A549 (cell line): ENCODE measurements around the gene ITGA11. TPM values are rescaled to one million over a fixed set of nuclear protein-coding genes. Genes with fewer than 3 reads are reported as not detected.

Source experiments
- ATAC-seq, 2 experiments: fragments of 200-7000 bp in 1 of 2; fragments of >200 bp in 1 of 2; cut with Nextera tagmentation in 1 of 2; cut with Tn5 transposase in 1 of 2; 3 replicates each; pipeline versions ENCODE4 v1.8.0 to v1.9.1; 2018 to 2020; ENCODE audit warnings: mild to moderate bottlenecking in 1 of 2, moderate library complexity in 1 of 2
- CTCF ChIA-PET: fragments of 300-600 bp; sonication (Branson Sonifier 250); formaldehyde crosslinking; extraction: SDS; loops from one replicate; lab custom pipeline; 2021; ENCODE audit warnings: antibody characterized with exemption, inconsistent platforms; lab: Yijun Ruan, JAX
- POLR2A ChIA-PET: fragments of 350-600 bp; formaldehyde crosslinking; extraction: SDS; loops from one replicate; lab custom pipeline; 2021; ENCODE audit warnings: antibody characterized with exemption, inconsistent platforms; lab: Yijun Ruan, JAX
- DNase-seq, 2 experiments: peaks; one replicate each; pipeline versions ENCODE4 v3.0.0 to v3.0.0-alpha.2; 2011 to 2016; ENCODE audit warnings: low read depth in 1 of 2, low spot score in 1 of 2
- FAIRE-seq: peaks from 2 replicates; lab custom pipeline; 2011; peaks lifted over from hg19 to GRCh38; lab: Jason Lieb, UNC
- H3K27ac ChIP-seq, 2 experiments: fragments of >200 bp; sonication (Bioruptor Twin); formaldehyde crosslinking; 3 replicates each; pipeline ENCODE4 v1.5.1; 2016 to 2017
- H3K4me1 ChIP-seq: fragments of >200 bp; sonication (Bioruptor Twin); formaldehyde crosslinking; 3 replicates; pipeline ENCODE4 v1.6.1; 2016
- H3K4me2 ChIP-seq: fragments of >200 bp; sonication (Bioruptor Twin); formaldehyde crosslinking; 3 replicates; pipeline ENCODE4 v1.6.1; 2016
- H3K4me3 ChIP-seq: fragments of >200 bp; sonication (Bioruptor Twin); formaldehyde crosslinking; 3 replicates; pipeline ENCODE4 v1.5.1; 2016
- H3K9me3 ChIP-seq: fragments of >200 bp; sonication (Bioruptor Twin); formaldehyde crosslinking; 3 replicates; pipeline ENCODE4 v1.6.1; 2016
- ATOH8 ChIP-seq: fragments of 250-450 bp; sonication (Bioruptor Pico); IDR thresholded peaks from 2 replicates; pipeline ENCODE4 v1.5.0; 2020; ENCODE audit warnings: low read depth, mild to moderate bottlenecking, moderate library complexity
- BHLHE40 ChIP-seq: IDR thresholded peaks from 2 replicates; pipeline ENCODE4 v1.6.1; 2012; ENCODE audit warnings: low read depth, low read length, inconsistent platforms
- CEBPB ChIP-seq, 2 experiments: fragments of >200 bp in 1 of 2; sonication (Bioruptor Twin) in 1 of 2; formaldehyde crosslinking in 1 of 2; IDR thresholded peaks; 2 replicates each; pipeline ENCODE4 v1.6.1; 2012 to 2016
- CHD4 ChIP-seq: fragments of 200-600 bp; sonication (generic); IDR thresholded peaks from 2 replicates; pipeline ENCODE4 v1.6.1; 2016; ENCODE audit warnings: antibody characterized with exemption, mild to moderate bottlenecking, borderline replicate concordance
- FOSB ChIP-seq: fragments of 250-450 bp; sonication (Bioruptor Pico); IDR thresholded peaks from 2 replicates; pipeline ENCODE4 v1.5.0; 2020; ENCODE audit warnings: mild to moderate bottlenecking, moderate library complexity
- HEYL ChIP-seq: fragments of 250-450 bp; sonication (Bioruptor Pico); IDR thresholded peaks from 2 replicates; pipeline ENCODE4 v1.8.0; 2021; ENCODE audit warnings: mild to moderate bottlenecking, moderate library complexity
- HOXA7 ChIP-seq: fragments of 250-450 bp; sonication (Bioruptor Pico); IDR thresholded peaks from 2 replicates; pipeline ENCODE4 v1.5.0; 2020; ENCODE audit warnings: mild to moderate bottlenecking, moderate library complexity
- HOXB13 ChIP-seq: fragments of 250-450 bp; sonication (Bioruptor Pico); IDR thresholded peaks from 2 replicates; pipeline ENCODE4 v1.5.0; 2020; ENCODE audit warnings: low read depth, mild to moderate bottlenecking, moderate library complexity
- KDM5A ChIP-seq: fragments of 200-600 bp; sonication (generic); IDR thresholded peaks from 2 replicates; pipeline ENCODE4 v1.6.1; 2016; ENCODE audit warnings: antibody characterized with exemption, mild to moderate bottlenecking
- MAFK ChIP-seq: fragments of 450-650 bp; IDR thresholded peaks from 2 replicates; pipeline ENCODE4 v1.6.1; 2014; ENCODE audit not compliant: partially characterized antibody
- NFE2L2 ChIP-seq: fragments of 150-350 bp; conservative IDR thresholded peaks from 2 replicates; pipeline ENCODE4 v1.6.1; 2014; ENCODE audit warnings: low read length
- POLR2A ChIP-seq: IDR thresholded peaks from 2 replicates; pipeline ENCODE4 v1.6.1; 2012; ENCODE audit warnings: mild to moderate bottlenecking, low read length
- RCOR1 ChIP-seq: fragments of 150-350 bp; IDR thresholded peaks from 2 replicates; pipeline ENCODE4 v1.6.1; 2014; ENCODE audit warnings: antibody characterized with exemption, low read length, low read depth
- REST ChIP-seq: fragments of 200-600 bp; sonication (generic); IDR thresholded peaks from 2 replicates; pipeline ENCODE4 v1.6.1; 2016; ENCODE audit warnings: antibody characterized with exemption, mild to moderate bottlenecking, moderate library complexity
- ZC3H11A ChIP-seq: fragments of 450-650 bp; IDR thresholded peaks from 2 replicates; pipeline ENCODE4 v1.6.1; 2014; ENCODE audit warnings: antibody characterized with exemption, mild to moderate bottlenecking
- WGBS: methylation state at CpG from one replicate; pipeline ENCODE4 v1.1.6; 2017; ENCODE audit errors: missing lambda C conversion rate; 5-methylcytosine and 5-hydroxymethylcytosine counted together
- polyA plus RNA-seq, 4 experiments: library from polyadenylated mRNA; depleted of rRNA in 3 of 4; stranded (reverse); fragments of >200 nt; fragmentation: RNase III in 1 of 4; extraction: RNeasy Plus Mini Kit Qiagen cat#74134 plus additional on column Dnase treatment in 1 of 4; gene quantifications; 2 replicates in 3 of 4; 3 replicates in 1 of 4; pipeline ENCODE4 v1.2.3, GENCODE V29; 2011 to 2017

ITGA11 gene
- polyA plus RNA-seq, 2 of the 4 experiments (the other 2 are of a cell fraction), result 8.3 to 17.2 TPM

- Histone ChIP-seq H3K4me1 (peaks cover 14% of the 10 kb centered on the region), H3K9me3 (no peaks in the 10 kb centered on the region), H3K27ac (no peak overlapping the region), H3K4me3 (no peak overlapping the region), H3K4me2 (no peak overlapping the region)
- ATAC-seq (no peak), FAIRE-seq (no peak), DNase-seq (no peak)
- ChIA-PET CTCF (interaction anchor here (0.7 to 6.7 kb wide), 8 partner anchors 15 to 556 kb away, joined by 3 to 37 read pairs (median 3); no protein-coding TSS in a partner anchor), POLR2A (interaction anchor here (0.9 kb wide), 1 partner anchor 91 kb away, joined by 3 read pairs; the partner anchor contains the start of gene FEM1B)
- TF ChIP-seq RCOR1, result no peak
- 84% methylated on average over 9 of the region's 9 CpGs for WGBS
These were observed 63.1 kb downstream of the ITGA11 start for GRCh38 chr15:68368731-68369435.

GRCh38 chr15:68367992-68368391 lies 64.0 kb downstream of the ITGA11 start:
- TF ChIP-seq HOXB13 (CRISPR knock-in tag) (no peak), HOXA7 (CRISPR knock-in tag) (no peak), FOSB (CRISPR knock-in tag) (no peak), ZC3H11A (no peak), MAFK (no peak)
- no peak for DNase-seq
- CTCF ChIA-PET, result interaction anchor here (0.7 to 6.7 kb wide), 9 partner anchors 14 to 557 kb away, joined by 3 to 37 read pairs (median 3); no protein-coding TSS in a partner anchor
- Histone ChIP-seq H3K4me2 (no peak overlapping the region), H3K27ac (no peak overlapping the region), H3K9me3 (no peaks in the 10 kb centered on the region), H3K4me1 (peaks cover 23% of the 10 kb centered on the region), H3K4me3 (no peak overlapping the region)
- WGBS, result 44% methylated on average over 5 of the region's 5 CpGs
- no peak for ATAC-seq
- POLR2A ChIA-PET, result no interaction called here
- no peak for FAIRE-seq

- 71% methylated on average over 4 of the region's 4 CpGs for WGBS
- no peak for ATAC-seq
- no peak for FAIRE-seq
These were observed 64.7 kb downstream of the ITGA11 start for GRCh38 chr15:68367226-68367625.

More at GRCh38 chr15:68367226-68367625, 64.7 kb downstream of the ITGA11 start:
- TF ChIP-seq CEBPB (IDR thresholded peaks at IDR 0.05) (no peak), NFE2L2 (no peak), KDM5A (no peak), CHD4 (no peak), POLR2A (no peak), BHLHE40 (no peak), REST (no peak), FOSB (CRISPR knock-in tag) (no peak), ATOH8 (CRISPR knock-in tag) (no peak), HEYL (CRISPR knock-in tag) (no peak)
- no peak overlapping the region for H3K27ac ChIP-seq
- no peak overlapping the region for H3K4me3 ChIP-seq
- ChIA-PET POLR2A (no interaction called here), CTCF (interaction anchor here (6.7 kb wide), 1 partner anchor 61 kb away, joined by 37 read pairs; no protein-coding TSS in a partner anchor)
- no peak for DNase-seq
- H3K4me1 ChIP-seq, result peaks cover 23% of the 10 kb centered on the region
- H3K4me2 ChIP-seq, result no peak overlapping the region
- H3K9me3 ChIP-seq, result no peaks in the 10 kb centered on the region
